Activated naive CD8-positive, alpha-beta T cell treated with anti-CD3 and anti-CD28 coated beads, Interleukin-2, amount 50 U/mL, for 24 hours (primary cell): ENCODE results near the gene UTP4.

ENCODE experiments used
- ATAC-seq: fragments of 150-1000 bp; cut with Tn5 transposase; one replicate; pipeline ENCODE4 v1.10.0; 2021
- DNase-seq: peaks from one replicate; pipeline ENCODE4 v3.0.0; 2021
- H3K27ac Mint-ChIP-seq: one replicate; pipeline ENCODE4 v1.8.0; 2021; ENCODE audit warnings: mild to moderate bottlenecking, mixed read lengths
- H3K27me3 Mint-ChIP-seq: one replicate; pipeline ENCODE4 v1.8.0; 2021; ENCODE audit warnings: mixed read lengths
- H3K36me3 Mint-ChIP-seq: one replicate; pipeline ENCODE4 v1.8.0; 2021; ENCODE audit warnings: low read depth, mixed read lengths
- H3K4me1 Mint-ChIP-seq: one replicate; pipeline ENCODE4 v1.8.0; 2021; ENCODE audit warnings: mixed read lengths
- H3K4me3 Mint-ChIP-seq: one replicate; pipeline ENCODE4 v1.8.0; 2021; ENCODE audit warnings: mild to moderate bottlenecking, moderate library complexity, mixed read lengths
- H3K9me3 Mint-ChIP-seq: one replicate; pipeline ENCODE4 v1.8.0; 2021; ENCODE audit warnings: mixed read lengths

UTP4 gene

GRCh38 chr16:69190046-69190588 is 57.7 kb downstream of the UTP4 start:
- ATAC-seq = no peak
- H3K36me3 Mint-ChIP-seq = peaks cover 1% of the 10 kb centered on the region
- H3K9me3 Mint-ChIP-seq = no peaks in the 10 kb centered on the region
- DNase-seq = no peak
- H3K27me3 Mint-ChIP-seq = no peaks in the 10 kb centered on the region
- no peak overlapping the region for H3K4me3 Mint-ChIP-seq
- no peak overlapping the region for H3K27ac Mint-ChIP-seq
- peaks cover 46% of the 10 kb centered on the region for H3K4me1 Mint-ChIP-seq

GRCh38 chr16:69190598-69190997 is 58.1 kb downstream of the UTP4 start:
- ATAC-seq (no peak), DNase-seq (no peak)
- Mint-ChIP-seq H3K27me3 (no peaks in the 10 kb centered on the region), H3K27ac (no peak overlapping the region), H3K9me3 (no peaks in the 10 kb centered on the region), H3K36me3 (peaks cover 1% of the 10 kb centered on the region), H3K4me3 (no peak overlapping the region), H3K4me1 (peaks cover 42% of the 10 kb centered on the region)

- Mint-ChIP-seq H3K36me3 (peaks cover 1% of the 10 kb centered on the region), H3K4me3 (no peak overlapping the region), H3K27me3 (no peaks in the 10 kb centered on the region), H3K4me1 (peaks cover 38% of the 10 kb centered on the region), H3K9me3 (no peaks in the 10 kb centered on the region), H3K27ac (no peak overlapping the region)
- ATAC-seq (no peak), DNase-seq (no peak)
These were observed 58.7 kb downstream of the UTP4 start for GRCh38 chr16:69191136-69191535.

DNA sequence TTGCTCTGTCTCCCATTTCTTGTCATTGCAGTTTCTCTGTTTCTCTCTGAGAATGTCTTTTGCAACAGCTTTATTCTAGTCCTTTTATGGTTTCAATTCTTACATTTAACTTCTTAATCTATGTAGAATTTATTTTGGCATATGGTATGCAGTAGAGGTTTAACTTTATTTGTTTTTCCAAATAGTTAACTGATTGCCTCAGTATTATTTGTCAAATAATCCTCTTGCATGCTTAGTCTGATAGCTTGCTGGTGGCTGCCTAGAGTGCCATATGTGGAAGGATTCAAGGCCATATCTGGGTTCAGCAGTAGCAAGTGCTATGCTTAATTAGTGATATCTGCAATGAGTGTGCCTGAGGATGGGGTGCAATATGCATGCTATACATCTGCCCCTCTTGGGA is 61.4 kb downstream of the UTP4 start:
- H3K27me3 Mint-ChIP-seq = no peaks in the 10 kb centered on the region
- H3K36me3 Mint-ChIP-seq = peaks cover 1% of the 10 kb centered on the region
- DNase-seq (no peak), ATAC-seq (no peak)
- H3K4me3 Mint-ChIP-seq = no peak overlapping the region
- peaks cover 23% of the 10 kb centered on the region for H3K4me1 Mint-ChIP-seq
- H3K9me3 Mint-ChIP-seq = no peaks in the 10 kb centered on the region
- H3K27ac Mint-ChIP-seq = no peak overlapping the region

- Mint-ChIP-seq H3K27ac (no peak overlapping the region), H3K9me3 (no peaks in the 10 kb centered on the region), H3K4me3 (no peak overlapping the region), H3K4me1 (peaks cover 18% of the 10 kb centered on the region), H3K27me3 (no peaks in the 10 kb centered on the region), H3K36me3 (peaks cover 1% of the 10 kb centered on the region)
- ATAC-seq (no peak), DNase-seq (no peak)
These were observed 62.0 kb downstream of the UTP4 start for GRCh38 chr16:69194488-69194887.

- DNase-seq = no peak
- H3K27me3 Mint-ChIP-seq = no peaks in the 10 kb centered on the region
- H3K4me3 Mint-ChIP-seq = no peak overlapping the region
- ATAC-seq = no peak
- no peaks in the 10 kb centered on the region for H3K9me3 Mint-ChIP-seq
- no peak overlapping the region for H3K27ac Mint-ChIP-seq
- peaks cover 10% of the 10 kb centered on the region for H3K4me1 Mint-ChIP-seq
- H3K36me3 Mint-ChIP-seq = peaks cover 1% of the 10 kb centered on the region
These were observed 63.0 kb downstream of the UTP4 start for GRCh38 chr16:69195369-69196029.

GRCh38 chr16:69197573-69197972 is 65.1 kb downstream of the UTP4 start:
- H3K4me1 Mint-ChIP-seq = peaks cover 3% of the 10 kb centered on the region
- H3K27me3 Mint-ChIP-seq = no peaks in the 10 kb centered on the region
- DNase-seq = no peak
- H3K27ac Mint-ChIP-seq = no peak overlapping the region
- peaks cover 1% of the 10 kb centered on the region for H3K36me3 Mint-ChIP-seq
- no peaks in the 10 kb centered on the region for H3K9me3 Mint-ChIP-seq
- ATAC-seq = no peak
- no peak overlapping the region for H3K4me3 Mint-ChIP-seq

- peaks cover 8% of the 10 kb centered on the region for H3K4me1 Mint-ChIP-seq
- H3K9me3 Mint-ChIP-seq = no peaks in the 10 kb centered on the region
- H3K36me3 Mint-ChIP-seq = no peaks in the 10 kb centered on the region
- ATAC-seq (no peak), DNase-seq (no peak)
- no peaks in the 10 kb centered on the region for H3K27me3 Mint-ChIP-seq
- H3K27ac Mint-ChIP-seq = no peak overlapping the region
- H3K4me3 Mint-ChIP-seq = no peak overlapping the region
These were observed 66.9 kb downstream of the UTP4 start for GRCh38 chr16:69199382-69199781.

DNA sequence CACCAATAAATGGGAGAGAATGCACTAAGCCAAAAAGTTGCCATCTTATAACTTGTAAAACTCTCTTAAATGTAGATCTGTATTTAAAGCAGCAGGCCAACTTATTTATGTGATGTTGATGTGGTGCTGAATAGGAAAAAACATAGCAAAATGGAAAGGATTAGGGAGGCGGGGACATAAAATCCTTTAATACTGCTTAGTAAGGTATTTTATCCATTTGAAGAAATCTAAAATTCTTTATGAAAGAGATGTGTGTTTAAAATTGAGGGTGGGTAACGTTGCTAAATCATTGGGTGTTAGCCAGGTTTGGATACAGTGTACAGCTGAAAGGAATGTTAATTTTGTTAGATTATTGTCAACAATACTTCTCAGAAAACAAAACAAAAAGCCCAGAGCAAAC is 68.8 kb downstream of the UTP4 start:
- H3K4me1 Mint-ChIP-seq = peaks cover 22% of the 10 kb centered on the region
- no peak overlapping the region for H3K27ac Mint-ChIP-seq
- H3K27me3 Mint-ChIP-seq = no peaks in the 10 kb centered on the region
- no peak for DNase-seq
- no peak for ATAC-seq
- no peak overlapping the region for H3K4me3 Mint-ChIP-seq
- no peaks in the 10 kb centered on the region for H3K36me3 Mint-ChIP-seq
- H3K9me3 Mint-ChIP-seq = no peaks in the 10 kb centered on the region

- H3K9me3 Mint-ChIP-seq = no peaks in the 10 kb centered on the region
- DNase-seq (no peak), ATAC-seq (no peak)
- no peak overlapping the region for H3K27ac Mint-ChIP-seq
- H3K27me3 Mint-ChIP-seq = no peaks in the 10 kb centered on the region
- no peak overlapping the region for H3K4me3 Mint-ChIP-seq
- no peaks in the 10 kb centered on the region for H3K36me3 Mint-ChIP-seq
- H3K4me1 Mint-ChIP-seq = peaks cover 22% of the 10 kb centered on the region
These were observed 69.3 kb downstream of the UTP4 start for GRCh38 chr16:69201787-69202186.

GRCh38 chr16:69204172-69204571 is 71.7 kb downstream of the UTP4 start:
- ATAC-seq = no peak
- no peak overlapping the region for H3K4me3 Mint-ChIP-seq
- no peak for DNase-seq
- H3K9me3 Mint-ChIP-seq = no peaks in the 10 kb centered on the region
- peak overlapping the region; percentile 44 for H3K27ac Mint-ChIP-seq
- no peaks in the 10 kb centered on the region for H3K27me3 Mint-ChIP-seq
- peaks cover 20% of the 10 kb centered on the region for H3K4me1 Mint-ChIP-seq
- H3K36me3 Mint-ChIP-seq = no peaks in the 10 kb centered on the region

- H3K36me3 Mint-ChIP-seq = no peaks in the 10 kb centered on the region
- no peak overlapping the region for H3K27ac Mint-ChIP-seq
- peaks cover 10% of the 10 kb centered on the region for H3K4me1 Mint-ChIP-seq
- H3K4me3 Mint-ChIP-seq = no peak overlapping the region
- ATAC-seq (no peak), DNase-seq (no peak)
- H3K9me3 Mint-ChIP-seq = no peaks in the 10 kb centered on the region
- no peaks in the 10 kb centered on the region for H3K27me3 Mint-ChIP-seq
These were observed 77.3 kb downstream of the UTP4 start for GRCh38 chr16:69209735-69210134.

- Mint-ChIP-seq H3K9me3 (no peaks in the 10 kb centered on the region), H3K36me3 (no peaks in the 10 kb centered on the region), H3K4me3 (no peak overlapping the region), H3K27me3 (no peaks in the 10 kb centered on the region), H3K4me1 (peaks cover 7% of the 10 kb centered on the region), H3K27ac (no peak overlapping the region)
- DNase-seq (no peak), ATAC-seq (no peak)
These were observed 85.0 kb downstream of the UTP4 start for GRCh38 chr16:69217433-69217832.
